DMS114 treated with DMSO at 0.1 percent for 48 hours (cell line): ENCODE data around the gene ADRA1B.

Experiments
- DNase-seq: peaks from one replicate; lab custom pipeline; 2025; ENCODE audit not compliant: unreplicated experiment; lab: John Stamatoyannopoulos, UW

ADRA1B gene

GRCh38 chr5:159923008-159923407, 6.7 kb downstream of the ADRA1B start:
- no peak for DNase-seq

DNA sequence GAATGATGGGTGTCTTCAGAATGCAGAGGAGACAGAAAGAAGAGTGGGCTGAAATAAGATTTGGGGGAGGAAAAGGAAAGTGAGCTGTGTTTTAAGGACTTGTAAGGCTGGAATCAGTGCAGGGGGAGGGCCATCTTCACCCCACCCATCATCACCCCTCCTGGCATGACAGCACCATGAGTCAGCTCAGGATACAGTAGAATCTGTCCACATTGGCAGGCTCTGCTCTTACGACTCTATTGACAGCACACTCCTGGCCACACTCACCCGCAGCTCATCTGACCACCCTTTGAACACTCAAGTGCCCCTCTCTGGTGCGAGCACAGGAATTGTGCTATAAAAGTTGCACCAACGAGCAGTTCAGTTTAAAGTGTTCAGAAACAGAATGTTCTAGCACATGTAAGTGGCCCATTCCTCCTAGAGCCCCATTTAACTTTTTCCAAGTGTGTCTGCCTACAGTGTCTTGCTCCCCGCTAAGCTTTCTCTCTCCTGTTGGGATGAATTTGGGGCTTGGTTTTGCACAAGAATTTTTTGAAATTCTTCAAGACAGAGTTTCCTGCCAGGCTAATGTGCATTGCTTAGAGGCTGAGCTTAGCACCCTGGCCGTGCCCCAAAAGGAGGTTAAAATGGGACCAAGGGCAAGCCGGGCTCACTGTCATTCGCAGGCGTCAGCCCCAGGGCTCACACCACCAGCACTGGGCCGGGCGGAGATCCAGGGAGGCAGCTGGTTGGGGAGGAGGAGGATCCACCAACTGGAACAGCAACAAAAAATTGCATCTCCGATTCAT, 12.0 kb downstream of the ADRA1B start:
- no peak for DNase-seq

DNA sequence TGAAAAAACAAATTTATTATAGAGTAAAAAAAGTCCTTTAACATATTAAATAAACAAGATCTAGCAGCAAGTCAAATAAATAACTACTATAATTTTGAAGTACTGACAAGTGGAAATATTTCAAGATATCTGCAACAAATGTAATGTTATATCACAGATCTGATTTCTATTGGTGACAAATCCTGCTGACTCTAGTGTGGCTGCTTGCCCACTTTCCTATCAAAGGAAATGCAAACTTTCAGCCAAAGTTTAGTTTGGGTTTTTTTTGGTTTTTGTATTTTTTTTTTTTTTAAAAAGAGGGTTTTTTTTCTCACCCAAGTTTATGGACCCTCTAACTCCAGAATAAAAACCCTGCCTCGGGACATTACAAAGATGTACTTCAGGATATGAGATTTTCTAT, 12.9 kb downstream of the ADRA1B start:
- DNase-seq, result no peak

DNA sequence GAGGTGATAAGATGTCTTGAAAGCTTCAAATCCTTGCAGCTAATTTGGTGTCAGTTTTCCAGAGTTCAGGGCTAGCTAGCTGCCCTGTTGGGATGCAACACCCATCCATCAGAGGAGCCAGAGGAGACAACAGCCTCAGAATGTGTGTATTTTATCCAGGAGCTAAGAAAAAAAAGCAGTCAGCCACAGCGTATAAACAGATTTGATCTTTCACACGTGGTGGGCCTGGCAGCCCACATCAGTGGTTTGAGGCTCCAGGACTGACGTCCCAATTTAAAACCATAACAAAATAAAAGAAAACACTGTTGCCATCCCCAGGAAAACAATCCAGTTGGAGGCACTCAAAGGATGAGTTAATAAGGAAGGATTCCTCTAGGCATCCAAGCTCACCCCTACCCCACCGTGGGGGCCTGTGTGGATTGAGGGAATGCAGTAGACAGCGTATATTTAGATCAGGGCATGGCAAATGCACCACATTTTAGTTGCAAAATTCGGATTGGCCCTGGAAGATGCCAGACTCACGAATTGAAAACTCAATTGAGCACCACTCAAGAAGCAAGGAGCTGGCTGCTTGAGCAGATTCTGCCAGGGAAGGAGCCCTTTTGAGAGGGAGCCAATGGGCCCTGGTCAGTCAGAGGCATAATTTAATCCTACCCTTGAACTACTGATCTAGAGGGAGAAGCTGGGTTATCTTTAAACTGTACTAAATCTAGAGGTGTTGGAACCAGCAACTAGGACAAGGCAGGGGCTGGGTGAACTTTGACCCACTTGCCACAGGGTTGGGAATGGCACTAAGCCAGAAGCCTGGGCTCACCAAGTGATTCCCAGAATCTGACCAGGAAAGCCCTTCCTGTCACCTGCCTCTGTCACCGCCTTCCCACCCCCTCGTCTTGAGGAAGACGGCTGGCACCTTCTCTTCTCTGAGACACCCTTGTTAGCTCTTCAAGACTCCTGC, 17.5 kb downstream of the ADRA1B start:
- DNase-seq, result no peak

DNA sequence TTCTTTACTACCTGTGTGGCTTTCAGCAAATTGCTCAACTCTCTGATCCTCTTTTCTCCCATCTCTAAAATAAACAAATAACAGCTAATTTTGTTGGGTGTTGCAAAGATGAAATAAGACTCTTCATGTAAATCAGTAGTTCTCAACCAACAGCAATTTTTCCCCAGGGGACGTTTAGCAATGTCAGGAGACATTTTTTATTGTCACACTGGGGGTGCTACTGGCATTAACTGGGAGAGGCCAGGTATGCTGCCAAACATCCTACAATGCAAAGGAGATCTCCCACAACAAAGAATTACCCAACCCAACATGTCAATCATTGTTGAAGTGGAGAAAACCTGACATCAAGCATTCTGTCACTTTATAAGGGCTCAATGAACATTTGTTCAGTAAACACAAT, 19.7 kb downstream of the ADRA1B start:
- DNase-seq, result no peak

DNA sequence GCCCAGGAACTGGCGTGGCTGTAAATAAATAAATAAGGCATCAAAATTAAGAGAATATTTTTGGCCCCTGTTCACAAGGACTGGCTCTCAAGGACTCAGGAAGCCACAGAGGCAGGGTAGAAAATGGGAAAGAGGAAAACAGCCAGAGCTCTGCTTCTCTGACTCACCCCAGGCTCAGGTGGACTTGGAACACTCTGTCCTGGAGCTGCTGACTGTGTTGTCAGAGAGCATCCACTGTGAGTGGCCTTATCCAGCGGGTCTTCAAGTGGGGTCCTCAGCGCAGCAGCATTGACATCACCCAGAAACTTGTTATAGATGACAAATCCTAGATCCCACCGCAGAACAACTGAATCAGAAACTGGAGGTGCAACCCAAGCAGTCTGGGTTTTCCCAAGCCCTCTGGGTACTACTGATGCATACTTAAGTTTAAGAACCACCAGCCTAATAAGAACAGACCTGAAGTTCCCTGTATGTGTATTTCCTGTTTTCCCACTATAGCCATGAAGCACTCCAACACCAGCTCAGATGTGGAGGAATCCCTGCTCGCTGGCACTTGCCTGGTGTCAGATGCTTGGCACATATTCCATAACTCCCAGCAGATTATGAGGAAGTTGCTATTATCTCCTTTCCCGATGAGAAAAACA, 20.5 kb downstream of the ADRA1B start:
- no peak for DNase-seq

DNA sequence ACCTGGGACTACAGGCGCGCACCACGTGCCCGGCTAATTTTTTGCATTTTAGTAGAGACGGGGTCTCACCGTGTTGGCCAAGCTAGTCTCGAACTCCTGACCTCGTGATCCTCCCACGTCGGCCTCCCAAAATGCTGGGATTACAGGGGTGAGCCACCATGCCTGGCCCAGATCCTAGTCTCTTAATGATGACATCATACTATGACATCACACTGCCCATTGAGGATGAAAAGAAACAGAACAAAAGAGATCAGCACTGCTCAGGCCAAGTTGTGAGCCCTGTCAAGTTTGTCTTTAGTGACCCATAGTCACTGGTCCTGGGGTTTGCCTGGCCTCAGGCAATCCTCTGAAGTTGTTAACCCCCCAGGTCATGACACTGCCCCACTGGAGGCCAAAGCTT, 21.3 kb downstream of the ADRA1B start:
- no peak for DNase-seq

DNA sequence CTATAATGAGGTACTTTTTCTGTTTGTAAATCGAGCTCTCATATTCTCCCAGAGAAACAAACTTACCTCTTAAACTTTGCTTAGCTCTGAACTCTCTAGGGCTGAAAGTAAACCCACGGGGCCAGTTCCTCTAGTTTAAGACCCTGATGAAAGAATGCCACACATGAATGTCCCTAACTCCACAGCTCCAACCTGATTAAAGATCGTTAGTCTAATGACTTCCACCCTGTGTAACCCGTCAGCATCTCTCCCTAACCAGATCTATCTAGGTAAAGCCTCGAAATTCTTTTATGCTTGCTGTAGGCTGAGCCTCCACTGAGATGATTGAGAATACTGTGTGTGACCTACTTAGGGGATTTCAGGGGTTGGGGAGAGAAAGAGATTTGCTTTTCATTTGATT, 27.0 kb downstream of the ADRA1B start:
- no peak for DNase-seq

- DNase-seq, result no peak
Measured at GRCh38 chr5:159944056-159944600, 27.8 kb downstream of the ADRA1B start.

DNA sequence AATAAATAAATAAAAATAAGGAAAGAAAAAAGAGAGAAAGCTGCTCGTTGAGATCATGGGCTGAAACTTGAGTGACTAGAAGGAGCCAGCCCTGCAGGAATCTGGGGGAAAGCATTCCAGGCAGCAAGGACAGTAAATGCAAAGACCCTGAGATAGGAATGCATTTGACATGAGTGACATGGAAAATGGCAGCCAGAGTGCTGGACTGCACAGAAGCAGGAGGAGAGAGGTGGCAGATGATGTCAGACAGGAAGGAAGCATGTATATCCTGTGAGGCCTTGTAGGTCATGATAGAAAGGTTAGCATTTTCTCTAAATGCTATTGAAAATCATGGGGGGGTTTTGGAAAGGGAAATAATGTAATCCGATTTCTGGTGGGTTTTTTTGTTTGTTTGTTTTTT, 29.1 kb downstream of the ADRA1B start:
- no peak for DNase-seq

DNA sequence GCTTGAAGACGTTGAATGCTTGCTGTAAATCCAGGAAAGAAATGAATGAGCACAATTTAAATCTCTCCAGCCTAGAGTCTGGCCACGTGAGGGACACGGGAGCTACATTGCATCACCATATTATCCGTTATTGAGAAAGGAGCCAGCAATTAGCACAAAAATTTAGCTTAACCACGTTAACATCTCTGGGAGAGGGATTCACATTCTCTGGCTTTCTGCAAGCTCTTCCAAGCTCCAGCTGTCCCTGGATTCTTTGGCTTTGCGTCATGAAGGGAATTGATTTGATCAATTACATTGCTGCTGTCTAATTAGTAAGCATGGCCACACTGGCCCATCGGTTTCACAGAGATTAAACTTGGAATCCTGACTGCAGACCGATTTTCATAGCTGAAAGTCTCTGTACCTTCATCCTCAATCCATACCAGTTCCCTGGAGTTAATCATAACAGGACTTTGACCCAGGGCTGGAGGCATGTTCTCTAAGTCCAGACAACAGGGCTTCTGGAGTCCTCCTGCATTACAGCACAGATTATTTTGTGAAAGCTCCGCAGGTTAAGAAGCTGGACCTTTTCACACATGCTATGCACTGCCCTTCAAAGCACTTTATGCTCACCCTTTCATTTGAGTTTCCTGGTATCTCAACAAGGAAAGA, 31.6 kb downstream of the ADRA1B start:
- DNase-seq, result no peak

GRCh38 chr5:159951387-159951786, 35.1 kb downstream of the ADRA1B start:
- DNase-seq, result no peak

DNA sequence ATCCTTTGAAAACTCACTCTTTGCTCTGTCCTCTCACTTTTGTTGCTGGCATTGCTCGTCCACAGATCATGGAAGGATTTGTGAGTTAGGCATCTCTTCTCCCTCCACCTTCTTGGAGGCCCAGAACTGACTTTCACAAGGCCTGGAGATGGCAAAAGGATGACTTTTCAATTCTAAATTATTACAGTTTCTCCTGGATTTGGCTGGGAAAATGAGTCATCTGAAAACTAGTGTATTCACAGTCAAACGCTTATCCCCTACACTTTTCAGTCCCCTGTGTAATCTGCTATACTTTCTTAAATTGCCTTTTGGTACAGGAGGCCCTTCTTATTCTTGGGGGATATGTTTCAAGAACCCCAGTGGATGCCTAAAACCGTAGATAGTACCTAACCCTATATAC, 35.6 kb downstream of the ADRA1B start:
- no peak for DNase-seq

DNA sequence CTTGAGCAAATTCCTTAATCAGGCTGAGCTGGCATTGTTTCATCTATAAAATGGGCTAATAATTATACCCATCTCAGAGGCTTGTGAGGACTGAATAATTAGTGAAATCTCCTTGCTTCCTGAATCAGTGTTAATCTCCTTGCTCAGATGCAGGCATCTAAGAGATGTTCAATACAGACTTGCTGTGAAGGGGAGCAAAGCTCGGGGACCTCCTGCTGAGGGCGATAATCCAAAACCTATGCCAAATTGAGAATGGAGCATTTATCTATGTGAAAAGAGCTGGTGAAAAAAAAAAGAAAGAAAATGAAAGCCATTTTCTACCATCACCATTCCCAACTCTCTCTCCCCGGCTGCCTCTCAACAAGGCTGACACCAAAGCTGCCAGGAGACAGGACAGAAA, 37.3 kb downstream of the ADRA1B start:
- DNase-seq, result no peak

- DNase-seq, result no peak
Measured at GRCh38 chr5:159955056-159955624, 38.9 kb downstream of the ADRA1B start.

- no peak for DNase-seq
Measured at GRCh38 chr5:159956074-159956473, 39.8 kb downstream of the ADRA1B start.

- DNase-seq, result no peak
Measured at GRCh38 chr5:159961176-159962160, 45.2 kb downstream of the ADRA1B start.

DNA sequence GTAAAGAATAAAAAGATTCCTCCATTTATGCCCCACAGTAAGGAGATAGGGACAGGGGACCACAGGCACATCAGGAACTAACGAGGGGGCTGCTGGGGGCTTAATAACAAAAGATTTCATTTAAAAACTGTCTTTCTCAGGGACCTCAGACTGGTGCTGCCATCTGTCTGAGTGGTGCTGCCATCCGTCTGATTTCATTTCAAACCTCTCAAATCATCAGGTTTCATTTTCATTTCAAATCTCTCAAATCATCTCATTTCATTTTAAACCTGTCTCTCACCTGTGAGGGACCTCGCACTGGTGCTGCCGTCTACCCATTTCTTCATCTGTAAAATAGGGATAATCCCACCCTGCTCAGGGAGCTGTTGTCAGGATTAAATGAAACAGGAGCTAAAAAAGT, 45.9 kb downstream of the ADRA1B start:
- no peak for DNase-seq

GRCh38 chr5:159963935-159964334, 47.7 kb downstream of the ADRA1B start:
- DNase-seq, result no peak
